ENCODE data around the gene XRCC1. TPM values are rescaled to one million over a fixed set of nuclear protein-coding genes. Genes with fewer than 3 reads are reported as not detected.

XRCC1 gene
- total and polyA plus RNA-seq, 9 of the 15 experiments (the other 6 are each of a cell fraction or from before 2014, with no cell fraction given): 1.5 to 36.9 (median 24.9) TPM

DNA sequence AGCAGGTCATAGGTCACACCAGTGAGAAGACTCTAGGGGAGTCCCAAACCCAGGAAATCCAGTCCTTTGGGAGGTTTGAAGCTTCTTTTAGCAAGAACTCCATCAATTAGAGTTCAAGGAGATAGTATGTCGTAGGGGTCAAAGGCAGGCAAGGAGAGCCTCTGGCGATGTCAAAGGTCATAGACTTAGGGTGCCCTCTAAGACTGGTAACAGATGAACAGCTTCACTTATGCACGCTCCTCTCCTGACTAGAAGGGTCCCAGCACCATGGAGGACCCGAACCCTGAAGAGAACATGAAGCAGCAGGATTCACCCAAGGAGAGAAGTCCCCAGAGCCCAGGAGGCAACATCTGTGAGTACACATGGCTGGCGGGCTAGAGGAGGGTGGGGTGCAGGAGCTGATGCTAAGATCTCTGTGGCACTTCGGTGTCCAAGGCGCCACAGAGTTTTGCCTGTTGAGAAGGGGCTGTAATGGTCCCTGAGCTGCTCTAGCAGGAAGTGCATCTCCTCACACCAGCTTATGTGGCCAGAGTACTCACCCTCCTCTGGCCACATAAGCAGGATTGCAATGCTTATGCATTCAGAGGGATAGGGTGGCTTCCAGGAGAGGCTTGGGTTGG is 21.6 kb upstream of the XRCC1 start (continued):
- TF ChIP-seq, protein P1, sequence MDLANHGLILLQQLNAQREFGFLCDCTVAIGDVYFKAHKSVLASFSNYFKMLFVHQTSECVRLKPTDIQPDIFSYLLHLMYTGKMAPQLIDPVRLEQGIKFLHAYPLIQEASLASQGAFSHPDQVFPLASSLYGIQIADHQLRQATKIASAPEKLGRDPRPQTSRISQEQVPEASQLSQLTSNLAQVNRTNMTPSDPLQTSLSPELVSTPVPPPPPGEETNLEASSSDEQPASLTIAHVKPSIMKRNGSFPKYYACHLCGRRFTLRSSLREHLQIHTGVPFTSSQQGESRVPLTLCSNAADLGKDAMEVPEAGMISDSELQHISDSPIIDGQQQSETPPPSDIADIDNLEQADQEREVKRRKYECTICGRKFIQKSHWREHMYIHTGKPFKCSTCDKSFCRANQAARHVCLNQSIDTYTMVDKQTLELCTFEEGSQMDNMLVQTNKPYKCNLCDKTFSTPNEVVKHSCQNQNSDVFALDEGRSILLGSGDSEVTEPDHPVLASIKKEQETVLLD (IDR thresholded peaks at IDR 0.05): no peak
- TF ChIP-seq KLF6 (CRISPR knock-in tag; IDR thresholded peaks at IDR 0.05; ENCODE audit: borderline replicate concordance) (no peak), NR1H2 (CRISPR knock-in tag; IDR thresholded peaks at IDR 0.05) (no peak)
- TF ChIP-seq, protein P2, sequence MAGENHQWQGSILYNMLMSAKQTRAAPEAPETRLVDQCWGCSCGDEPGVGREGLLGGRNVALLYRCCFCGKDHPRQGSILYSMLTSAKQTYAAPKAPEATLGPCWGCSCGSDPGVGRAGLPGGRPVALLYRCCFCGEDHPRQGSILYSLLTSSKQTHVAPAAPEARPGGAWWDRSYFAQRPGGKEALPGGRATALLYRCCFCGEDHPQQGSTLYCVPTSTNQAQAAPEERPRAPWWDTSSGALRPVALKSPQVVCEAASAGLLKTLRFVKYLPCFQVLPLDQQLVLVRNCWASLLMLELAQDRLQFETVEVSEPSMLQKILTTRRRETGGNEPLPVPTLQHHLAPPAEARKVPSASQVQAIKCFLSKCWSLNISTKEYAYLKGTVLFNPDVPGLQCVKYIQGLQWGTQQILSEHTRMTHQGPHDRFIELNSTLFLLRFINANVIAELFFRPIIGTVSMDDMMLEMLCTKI (IDR thresholded peaks at IDR 0.05; ENCODE audit: partially characterized antibody): no peak

DNA sequence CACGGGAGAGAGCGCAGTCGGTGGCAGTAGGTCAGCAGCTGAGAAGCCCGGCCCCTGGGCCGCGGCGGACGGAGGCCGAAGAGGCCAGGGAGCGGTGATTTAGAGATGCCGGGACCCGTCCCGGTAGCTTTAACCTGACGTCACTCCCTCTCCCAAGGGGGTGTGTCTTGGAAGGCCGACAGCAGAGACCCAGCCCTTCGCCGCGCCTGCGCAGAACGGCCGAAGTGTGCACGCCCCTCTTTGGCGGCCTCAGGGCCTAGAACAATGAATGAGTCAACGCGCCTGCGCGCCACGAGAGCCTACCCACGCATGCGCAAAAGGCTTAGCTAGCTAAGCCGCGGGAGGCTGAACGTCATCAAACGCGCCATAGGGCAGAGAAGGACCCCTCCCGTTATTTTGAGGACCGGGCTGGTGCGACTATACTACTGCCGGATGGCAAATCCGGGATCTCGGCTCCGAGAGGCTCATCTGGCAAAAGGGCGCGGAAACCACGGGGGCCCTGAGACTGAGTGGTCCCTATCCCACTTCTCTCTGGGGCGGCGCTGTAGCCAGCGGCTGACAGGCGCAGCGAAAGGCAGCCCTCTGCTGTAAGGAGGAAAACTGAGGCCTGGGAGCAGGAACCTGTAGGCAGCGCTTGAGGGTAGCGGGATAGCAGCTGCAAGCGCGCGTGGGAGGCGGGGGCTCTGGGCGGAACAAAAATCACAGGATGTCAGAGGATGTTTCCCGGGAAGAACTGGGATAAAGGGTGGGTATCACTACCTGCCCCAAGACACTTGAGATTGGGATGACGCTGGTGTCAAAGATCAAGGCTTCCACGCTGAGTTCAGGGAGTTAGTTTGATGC is 20.9 kb upstream of the XRCC1 start, which contains the start of the genes IRGQ and ZNF576:
Gene IRGQ, minus strand, starts transcription at position 136 of the 843 bp plus-strand sequence. CDS start 796 bp downstream, outside the sequence.
Gene ZNF576, plus strand, starts transcription at position 597 of the 843 bp plus-strand sequence. CDS start 514 bp downstream, outside the sequence.
- no TSS peak for BruUV-seq (replicated peaks)
- no peaks in the 10 kb centered on the region for H3K27me3 ChIP-seq (ENCODE audit: control insufficient read depth in 2 of 2, insufficient read depth in 2 of 2, low read length in 2 of 2)
- peak within 1 kb of the TSS; percentile 98 for H2AFZ ChIP-seq (ENCODE audit: low read depth, low read length)
- peak within 1 kb of the TSS; percentile 97 to 98 for H3K9ac ChIP-seq (ENCODE audit: insufficient read depth in 1 of 2, low read depth in 2 of 2, low read length in 2 of 2)
- intact Hi-C loops (cut with micrococcal nuclease): loop anchor here (1.0 to 2.0 kb wide), 2 partner anchors 21 to 57 kb away; partner anchors contain the start of genes PINLYP and XRCC1
- in situ Hi-C loops (cut with MboI): no loop called here
- peaks cover 41% of the 10 kb centered on the region for H3K79me2 ChIP-seq (ENCODE audit: control insufficient read depth, insufficient read depth, low read length)
- WGBS (ENCODE audit: insufficient coverage, low coverage, missing lambda C conversion rate): under 1% methylated on average over 54 of the region's 60 CpGs
- peak within 1 kb of the TSS; percentile 99 for H3K27ac ChIP-seq (ENCODE audit: extremely low read depth, low read depth, low read length)
- DNase-seq (ENCODE audit: extremely low read depth in 1 of 4, low spot score in 3 of 4) (peak; percentile 98 to 100 (median 99)), ATAC-seq (peak; percentile 89), FAIRE-seq (peak; percentile 100)
- H3K4me1 ChIP-seq (replicated peaks in 1 of 2; ENCODE audit: control insufficient read depth in 2 of 2, insufficient read depth in 2 of 2, low read length in 2 of 2): peaks cover 15 to 47% of the 10 kb centered on the region in 2 experiments; a peak in 4 of 5 replicates
- ChIA-PET POLR2A (interaction anchor here (0.5 to 5.6 kb wide), 13 partner anchors 13 to 1819 kb away, joined by 3 to 60 read pairs (median 3); partner anchors contain the start of genes PINLYP, SRRM5 and XRCC1), CTCF (ENCODE audit: low intra/inter-chr PET ratio) (interaction anchor here (1.6 kb wide), 1 partner anchor 55 kb away, joined by 6 read pairs; no protein-coding TSS in a partner anchor)
- H3K4me3 ChIP-seq: peak within 1 kb of the TSS; percentile 76
- no peaks in the 10 kb centered on the region for H3K9me3 ChIP-seq (replicated peaks; ENCODE audit: control insufficient read depth, insufficient read depth, low read depth, low read length)
- H3K4me2 ChIP-seq (ENCODE audit: insufficient read depth, low read length): peak within 1 kb of the TSS; percentile 97
- H3K9me1 ChIP-seq (ENCODE audit: control insufficient read depth, insufficient read depth, low read length): no peaks in the 10 kb centered on the region
- H4K20me1 ChIP-seq (replicated peaks; ENCODE audit: control insufficient read depth, insufficient read depth, low read length): no peaks in the 10 kb centered on the region
- peaks cover 49% of the 10 kb centered on the region; the same call in 2 of the 3 replicates for H3K36me3 ChIP-seq (ENCODE audit: control insufficient read depth, insufficient read depth, low read length)
- no peak for TF ChIP-seq TFAM (CRISPR knock-in tag; conservative IDR thresholded peaks at IDR 0.05)
- TF ChIP-seq, protein P3, sequence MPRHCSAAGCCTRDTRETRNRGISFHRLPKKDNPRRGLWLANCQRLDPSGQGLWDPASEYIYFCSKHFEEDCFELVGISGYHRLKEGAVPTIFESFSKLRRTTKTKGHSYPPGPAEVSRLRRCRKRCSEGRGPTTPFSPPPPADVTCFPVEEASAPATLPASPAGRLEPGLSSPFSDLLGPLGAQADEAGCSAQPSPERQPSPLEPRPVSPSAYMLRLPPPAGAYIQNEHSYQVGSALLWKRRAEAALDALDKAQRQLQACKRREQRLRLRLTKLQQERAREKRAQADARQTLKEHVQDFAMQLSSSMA (CRISPR knock-in tag; IDR thresholded peaks at IDR 0.05): no peak
- TF ChIP-seq SMAD1 (IDR thresholded peaks at IDR 0.05; ENCODE audit: low read depth, low read length, partially characterized antibody): peak; percentile 83
- TF ChIP-seq EP300 (IDR thresholded peaks at IDR 0.05; ENCODE audit: low read length): no peak; the same call in 1 of the 2 replicates
- peak; percentile 56; the same call in 1 of the 2 replicates for TF ChIP-seq FOXK1 (CRISPR knock-in tag; IDR thresholded peaks at IDR 0.05; ENCODE audit: borderline replicate concordance)
- no peak for TF ChIP-seq CEBPB (tag; IDR thresholded peaks at IDR 0.05)
- TF ChIP-seq NONO (IDR thresholded peaks at IDR 0.05; ENCODE audit: low read depth in 2 of 2, low read length in 1 of 2): peak in 1 of 2 experiments; percentile 82; a peak in 1 of 4 replicates
- TF ChIP-seq ZNF584 (CRISPR knock-in tag; IDR thresholded peaks at IDR 0.05; ENCODE audit: low read depth): 0 out of 2 replicates have a peak, but pooled peaks have one; percentile 32
- TF ChIP-seq THRAP3 (IDR thresholded peaks at IDR 0.05; ENCODE audit: borderline replicate concordance): no peak
- 0 out of 2 replicates have a peak, but pooled peaks have one; percentile 25 for TF ChIP-seq ZNF143 (CRISPR knock-in tag; IDR thresholded peaks at IDR 0.05)
- TF ChIP-seq ZNF232 (CRISPR knock-in tag; IDR thresholded peaks at IDR 0.05): no peak
